SK-N-SH (cell line): ENCODE data around the gene SEC14L1. TPM values are rescaled to one million over a fixed set of nuclear protein-coding genes. Genes with fewer than 3 reads are reported as not detected.
"Not testable (repeated sequence)": the region's sequence is repeated elsewhere in the genome, so short reads cannot be mapped to it uniquely, and the experiment has no call there.

Source experiments
- CTCF ChIA-PET: fragments of 300-600, 350-600 bp; formaldehyde crosslinking; extraction: SDS; loops from one replicate; lab custom pipeline; 2021; lab: Yijun Ruan, JAX
- POLR2A ChIA-PET: fragments of 350-600 bp; sonication (Branson Sonifier 250); formaldehyde crosslinking; extraction: SDS; loops from one replicate; lab custom pipeline; 2020; ENCODE audit warnings: antibody characterized with exemption, inconsistent platforms; lab: Yijun Ruan, JAX
- DNase-seq: peaks from one replicate; pipeline ENCODE4 v3.0.0; 2012
- H2AFZ ChIP-seq: fragments of 200-600 bp; sonication (generic); 2 replicates; pipeline ENCODE4 v1.8.1; 2016; ENCODE audit warnings: antibody characterized with exemption, mild to moderate bottlenecking, low read depth
- H3F3A ChIP-seq: fragments of 200-600 bp; sonication (generic); replicated peaks from 2 replicates; pipeline ENCODE3; 2016; ENCODE audit warnings: antibody characterized with exemption, mild to moderate bottlenecking; ENCODE audit not compliant: insufficient read depth
- H3K27ac ChIP-seq, 2 experiments: fragments of 200-500 bp in 1 of 2; fragments of 200-600 bp in 1 of 2; sonication (Bioruptor generic) in 1 of 2; sonication (generic), shearing (Covaris generic) in 1 of 2; 2 replicates each; pipeline versions ENCODE4 v1.5.1 to v1.6.1; 2014 to 2016; ENCODE audit warnings: low read depth in 2 of 2, inconsistent platforms in 1 of 2, low read length in 1 of 2, mild to moderate bottlenecking in 1 of 2, mixed read lengths in 1 of 2
- H3K27me3 ChIP-seq: fragments of 200-600 bp; sonication (generic), shearing (Covaris generic); 2 replicates; pipeline ENCODE4 v1.6.1; 2016; ENCODE audit warnings: mixed run types; ENCODE audit not compliant: insufficient read depth
- H3K36me3 ChIP-seq, 2 experiments: fragments of 200-500 bp in 1 of 2; fragments of 200-600 bp in 1 of 2; sonication (Bioruptor generic) in 1 of 2; sonication (generic) in 1 of 2; replicated peaks in 1 of 2; 2 replicates each; pipeline versions ENCODE3 to v1.5.1; 2014 to 2016; ENCODE audit warnings: low read length in 1 of 2, mild to moderate bottlenecking in 1 of 2; ENCODE audit not compliant: insufficient read depth in 2 of 2, control insufficient read depth in 1 of 2
- H3K4me1 ChIP-seq, 2 experiments: fragments of 200-500 bp in 1 of 2; fragments of 200-600 bp in 1 of 2; sonication (Bioruptor generic) in 1 of 2; sonication (generic), shearing (Covaris generic) in 1 of 2; 2 replicates each; pipeline versions ENCODE4 v1.5.1 to v1.6.1; 2014 to 2016; ENCODE audit warnings: low read depth in 1 of 2, low read length in 1 of 2, mixed run types in 1 of 2; ENCODE audit not compliant: insufficient read depth in 2 of 2, control insufficient read depth in 1 of 2
- H3K4me2 ChIP-seq: fragments of 200-600 bp; sonication (generic), shearing (Covaris generic); 2 replicates; pipeline ENCODE4 v1.6.1; 2017; ENCODE audit warnings: mixed run types
- H3K4me3 ChIP-seq, 2 experiments: fragments of 200-500 bp in 1 of 2; fragments of 200-600 bp in 1 of 2; sonication (Bioruptor generic) in 1 of 2; sonication (generic), shearing (Covaris generic) in 1 of 2; 2 replicates each; pipeline versions ENCODE4 v1.5.1 to v1.8.1; 2014 to 2016; ENCODE audit warnings: low read depth in 2 of 2, inconsistent platforms in 1 of 2, low read length in 1 of 2, mild to moderate bottlenecking in 1 of 2, mixed read lengths in 1 of 2, moderate library complexity in 1 of 2
- H3K79me2 ChIP-seq: fragments of 200-600 bp; sonication (generic); 2 replicates; pipeline ENCODE4 v1.8.1; 2017; ENCODE audit warnings: mild to moderate bottlenecking; ENCODE audit not compliant: insufficient read depth
- H3K9ac ChIP-seq: fragments of 200-600 bp; sonication (generic); 2 replicates; pipeline ENCODE4 v1.6.1; 2017; ENCODE audit warnings: mixed run types
- H3K9me2 ChIP-seq: fragments of 200-600 bp; sonication (generic); 2 replicates; pipeline ENCODE4 v1.6.1; 2017; ENCODE audit warnings: mixed run types
- H3K9me3 ChIP-seq: fragments of 200-600 bp; sonication (generic); 2 replicates; pipeline ENCODE4 v1.6.1; 2017; ENCODE audit warnings: mixed run types, mild to moderate bottlenecking, moderate library complexity
- H4K20me1 ChIP-seq: fragments of 200-600 bp; sonication (generic); 2 replicates; pipeline ENCODE4 v1.6.1; 2017; ENCODE audit warnings: mild to moderate bottlenecking, mixed run types; ENCODE audit not compliant: insufficient read depth
- CHD2 ChIP-seq: fragments of 150-350 bp; IDR thresholded peaks from 2 replicates; pipeline ENCODE4 v1.6.1; 2018; ENCODE audit warnings: low read length; ENCODE audit not compliant: partially characterized antibody
- ELF1 ChIP-seq: IDR thresholded peaks from 2 replicates; pipeline ENCODE4 v1.4.0; 2012
- FOSL2 ChIP-seq: IDR thresholded peaks from 2 replicates; pipeline ENCODE4 v1.4.0; 2012; ENCODE audit warnings: low read depth, mild to moderate bottlenecking, moderate library complexity, borderline replicate concordance
- FOXM1 ChIP-seq: IDR thresholded peaks from 2 replicates; pipeline ENCODE4 v1.4.0; 2012; ENCODE audit warnings: low read depth, mild to moderate bottlenecking
- GATA2 ChIP-seq: sonication (generic); formaldehyde crosslinking; IDR thresholded peaks from 2 replicates; pipeline ENCODE4 v1.5.0; 2020; ENCODE audit warnings: mild to moderate bottlenecking, missing genetic modification reagents
- JUND ChIP-seq: IDR thresholded peaks from 2 replicates; pipeline ENCODE4 v1.4.0; 2012
- MXI1 ChIP-seq: IDR thresholded peaks from 2 replicates; pipeline ENCODE4 v1.6.1; 2012; ENCODE audit warnings: mild to moderate bottlenecking, low read depth, low read length, improper control_type of control experiment
- POLR2AphosphoS5 ChIP-seq: IDR thresholded peaks from 2 replicates; pipeline ENCODE4 v1.6.1; 2012; ENCODE audit warnings: low read depth, low read length
- RAD21 ChIP-seq: IDR thresholded peaks from 2 replicates; pipeline ENCODE4 v1.6.1; 2012; ENCODE audit warnings: mild to moderate bottlenecking, low read length
- RCOR1 ChIP-seq: fragments of 150-350 bp; IDR thresholded peaks from 2 replicates; pipeline ENCODE4 v1.6.1; 2017; ENCODE audit warnings: antibody characterized with exemption, low read length
- RFX5 ChIP-seq: IDR thresholded peaks from 2 replicates; pipeline ENCODE4 v1.6.1; 2012; ENCODE audit warnings: mild to moderate bottlenecking, improper control_type of control experiment, low read length
- RXRA ChIP-seq: IDR thresholded peaks from 2 replicates; pipeline ENCODE4 v1.4.0; 2012; ENCODE audit warnings: low read depth, mild to moderate bottlenecking, borderline replicate concordance
- TEAD4 ChIP-seq: IDR thresholded peaks from 2 replicates; pipeline ENCODE4 v1.4.0; 2012; ENCODE audit warnings: mild to moderate bottlenecking, borderline replicate concordance; ENCODE audit not compliant: insufficient read depth
- WGBS: methylation state at CpG from one replicate; pipeline ENCODE4 v1.1.6; 2017; ENCODE audit warnings: low lambda C conversion rate; 5-methylcytosine and 5-hydroxymethylcytosine counted together
- polyA plus RNA-seq, 3 experiments: library from polyadenylated mRNA; depleted of rRNA; stranded (reverse); fragments of >200 nt; gene quantifications; 2 replicates each; pipeline ENCODE4 v1.2.3, GENCODE V29; 2012
- TF ChIP-seq, protein P1 (sequence below): fragments of 150-350 bp; IDR thresholded peaks from 2 replicates; pipeline ENCODE4 v1.6.1; 2017; ENCODE audit warnings: antibody characterized with exemption, low read length, low read depth, borderline replicate concordance
- TF ChIP-seq, protein P2 (sequence below): IDR thresholded peaks from 2 replicates; pipeline ENCODE4 v1.4.0; 2012; ENCODE audit warnings: low read depth
- TF ChIP-seq, protein P3 (sequence below): IDR thresholded peaks from 2 replicates; pipeline ENCODE4 v1.6.1; 2012; ENCODE audit warnings: mild to moderate bottlenecking, low read depth, low read length, moderate library complexity
- TF ChIP-seq, protein P4 (sequence below): IDR thresholded peaks from 2 replicates; pipeline ENCODE4 v1.4.0; 2012; ENCODE audit warnings: low read depth, borderline replicate concordance

The SEC14L1 gene
- polyA plus RNA-seq, 1 of the 3 experiments (the other 2 are of a cell fraction), result 62.4 TPM

DNA sequence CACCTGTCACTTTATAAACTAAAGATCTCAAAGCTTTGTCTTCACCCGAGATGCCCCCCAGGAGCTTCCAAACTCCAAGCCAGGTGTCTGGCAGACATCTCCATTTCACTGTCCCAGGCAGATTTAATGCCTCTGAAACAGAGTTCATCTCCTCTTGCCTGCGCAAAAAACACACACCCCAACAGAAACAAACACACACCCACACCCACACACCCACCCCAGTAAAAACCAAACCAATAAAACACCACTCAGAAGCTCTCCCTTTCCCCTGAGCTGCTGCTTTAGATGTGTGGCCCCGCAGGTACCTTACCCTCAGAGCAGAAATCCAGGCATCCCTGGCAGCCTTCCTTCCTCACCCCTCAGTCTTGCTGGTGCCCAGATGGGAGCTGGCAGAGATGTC is 14.4 kb downstream of the SEC14L1 start:
- no peak overlapping the region for H3K4me3 ChIP-seq
- ChIA-PET CTCF (interaction anchor here (0.7 to 1.4 kb wide), 4 partner anchors 9 to 92 kb away, joined by 3 to 5 read pairs (median 4); no protein-coding TSS in a partner anchor), POLR2A (no interaction called here)
- peaks cover 6 to 9% of the 10 kb centered on the region in 2 experiments; a peak in 3 of 4 replicates for H3K4me1 ChIP-seq
- H3K27me3 ChIP-seq, result no peaks in the 10 kb centered on the region
- peaks cover 100% of the 10 kb centered on the region for H3K79me2 ChIP-seq
- no peaks in the 10 kb centered on the region for H3K9me2 ChIP-seq
- peaks cover 15% of the 10 kb centered on the region for H3F3A ChIP-seq
- H3K4me2 ChIP-seq, result no peak overlapping the region
- peaks cover 77% of the 10 kb centered on the region for H4K20me1 ChIP-seq
- no peak for TF ChIP-seq CHD2
- no peak for TF ChIP-seq FOXM1
- TF ChIP-seq TEAD4, result no peak
- TF ChIP-seq JUND, result no peak
- no peak for TF ChIP-seq ELF1
- TF ChIP-seq FOSL2, result no peak
- TF ChIP-seq, protein P1, sequence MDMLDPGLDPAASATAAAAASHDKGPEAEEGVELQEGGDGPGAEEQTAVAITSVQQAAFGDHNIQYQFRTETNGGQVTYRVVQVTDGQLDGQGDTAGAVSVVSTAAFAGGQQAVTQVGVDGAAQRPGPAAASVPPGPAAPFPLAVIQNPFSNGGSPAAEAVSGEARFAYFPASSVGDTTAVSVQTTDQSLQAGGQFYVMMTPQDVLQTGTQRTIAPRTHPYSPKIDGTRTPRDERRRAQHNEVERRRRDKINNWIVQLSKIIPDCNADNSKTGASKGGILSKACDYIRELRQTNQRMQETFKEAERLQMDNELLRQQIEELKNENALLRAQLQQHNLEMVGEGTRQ, result no peak
- TF ChIP-seq RAD21, result no peak
- TF ChIP-seq RCOR1, result no peak
- TF ChIP-seq RFX5, result no peak
- TF ChIP-seq, protein P2, sequence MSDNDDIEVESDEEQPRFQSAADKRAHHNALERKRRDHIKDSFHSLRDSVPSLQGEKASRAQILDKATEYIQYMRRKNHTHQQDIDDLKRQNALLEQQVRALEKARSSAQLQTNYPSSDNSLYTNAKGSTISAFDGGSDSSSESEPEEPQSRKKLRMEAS, result no peak
- TF ChIP-seq RXRA, result no peak
- TF ChIP-seq, protein P3, sequence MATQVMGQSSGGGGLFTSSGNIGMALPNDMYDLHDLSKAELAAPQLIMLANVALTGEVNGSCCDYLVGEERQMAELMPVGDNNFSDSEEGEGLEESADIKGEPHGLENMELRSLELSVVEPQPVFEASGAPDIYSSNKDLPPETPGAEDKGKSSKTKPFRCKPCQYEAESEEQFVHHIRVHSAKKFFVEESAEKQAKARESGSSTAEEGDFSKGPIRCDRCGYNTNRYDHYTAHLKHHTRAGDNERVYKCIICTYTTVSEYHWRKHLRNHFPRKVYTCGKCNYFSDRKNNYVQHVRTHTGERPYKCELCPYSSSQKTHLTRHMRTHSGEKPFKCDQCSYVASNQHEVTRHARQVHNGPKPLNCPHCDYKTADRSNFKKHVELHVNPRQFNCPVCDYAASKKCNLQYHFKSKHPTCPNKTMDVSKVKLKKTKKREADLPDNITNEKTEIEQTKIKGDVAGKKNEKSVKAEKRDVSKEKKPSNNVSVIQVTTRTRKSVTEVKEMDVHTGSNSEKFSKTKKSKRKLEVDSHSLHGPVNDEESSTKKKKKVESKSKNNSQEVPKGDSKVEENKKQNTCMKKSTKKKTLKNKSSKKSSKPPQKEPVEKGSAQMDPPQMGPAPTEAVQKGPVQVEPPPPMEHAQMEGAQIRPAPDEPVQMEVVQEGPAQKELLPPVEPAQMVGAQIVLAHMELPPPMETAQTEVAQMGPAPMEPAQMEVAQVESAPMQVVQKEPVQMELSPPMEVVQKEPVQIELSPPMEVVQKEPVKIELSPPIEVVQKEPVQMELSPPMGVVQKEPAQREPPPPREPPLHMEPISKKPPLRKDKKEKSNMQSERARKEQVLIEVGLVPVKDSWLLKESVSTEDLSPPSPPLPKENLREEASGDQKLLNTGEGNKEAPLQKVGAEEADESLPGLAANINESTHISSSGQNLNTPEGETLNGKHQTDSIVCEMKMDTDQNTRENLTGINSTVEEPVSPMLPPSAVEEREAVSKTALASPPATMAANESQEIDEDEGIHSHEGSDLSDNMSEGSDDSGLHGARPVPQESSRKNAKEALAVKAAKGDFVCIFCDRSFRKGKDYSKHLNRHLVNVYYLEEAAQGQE, result no peak
- no peak for TF ChIP-seq POLR2AphosphoS5
- TF ChIP-seq GATA2, result no peak
- no peak for TF ChIP-seq MXI1
- TF ChIP-seq, protein P4, sequence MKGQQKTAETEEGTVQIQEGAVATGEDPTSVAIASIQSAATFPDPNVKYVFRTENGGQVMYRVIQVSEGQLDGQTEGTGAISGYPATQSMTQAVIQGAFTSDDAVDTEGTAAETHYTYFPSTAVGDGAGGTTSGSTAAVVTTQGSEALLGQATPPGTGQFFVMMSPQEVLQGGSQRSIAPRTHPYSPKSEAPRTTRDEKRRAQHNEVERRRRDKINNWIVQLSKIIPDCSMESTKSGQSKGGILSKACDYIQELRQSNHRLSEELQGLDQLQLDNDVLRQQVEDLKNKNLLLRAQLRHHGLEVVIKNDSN, result no peak
- H3K36me3 ChIP-seq, result peaks cover 12 to 33% of the 10 kb centered on the region in 2 experiments
- no peak overlapping the region for H3K27ac ChIP-seq
- no peak overlapping the region for H3K9ac ChIP-seq
- 95% methylated on average over 3 of the region's 3 CpGs for WGBS
- H3K9me3 ChIP-seq, result no peaks in the 10 kb centered on the region
- H2AFZ ChIP-seq, result no peak overlapping the region
- no peak for DNase-seq

DNA sequence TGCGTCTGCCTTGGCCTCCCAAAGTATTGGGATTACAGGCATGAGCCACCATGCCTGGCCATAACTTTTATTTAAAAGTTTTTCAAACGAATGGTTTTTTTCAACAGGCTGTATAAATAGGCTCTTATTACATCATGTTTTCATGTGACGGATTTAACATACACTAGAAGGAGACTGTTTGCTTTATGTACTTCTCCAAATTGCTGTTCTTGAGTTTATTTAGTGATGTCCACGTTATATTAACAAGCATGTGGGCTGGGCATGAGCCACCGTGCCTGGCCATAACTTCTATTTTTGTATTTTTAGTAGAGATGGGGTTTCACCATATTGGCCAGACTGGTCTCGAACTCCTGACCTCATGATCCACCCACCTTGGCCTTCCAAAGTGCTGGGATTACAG is 17.0 kb downstream of the SEC14L1 start:
- CTCF ChIA-PET, result interaction anchor here (0.8 to 1.3 kb wide), 3 partner anchors 12 to 21 kb away, joined by 3 to 5 read pairs (median 3); partner anchors contain the start of gene SEC14L1
- H3K36me3 ChIP-seq, result peaks cover 0 to 15% of the 10 kb centered on the region in 2 experiments
- POLR2A ChIA-PET, result not testable (repeated sequence)

More for the DNA sequence above, 17.0 kb downstream of the SEC14L1 start:
- H3K4me3 ChIP-seq, DNase-seq, H3K9ac ChIP-seq, H3K27ac ChIP-seq, H3K4me2 ChIP-seq, H3K9me3 ChIP-seq, H3K9me2 ChIP-seq, H2AFZ ChIP-seq, H3K27me3 ChIP-seq: not testable (repeated sequence)
- peaks cover 9 to 18% of the 10 kb centered on the region in 2 experiments; a peak in 3 of 4 replicates for H3K4me1 ChIP-seq
- H3K79me2 ChIP-seq, result peaks cover 100% of the 10 kb centered on the region
- H4K20me1 ChIP-seq, result peaks cover 78% of the 10 kb centered on the region
- 97% methylated on average over 6 of the region's 6 CpGs for WGBS
- peaks cover 10% of the 10 kb centered on the region for H3F3A ChIP-seq
